ENCODE measurements around the gene CTBP2.

Gene CTBP2

GRCh38 chr10:125054216-125054615 is 106.1 kb downstream of the CTBP2 start:
- ChIA-PET CTCF (interaction anchor here (1.5 to 1.8 kb wide), 2 partner anchors 8 to 9 kb away, joined by 5 to 7 read pairs; no protein-coding TSS in a partner anchor), POLR2A (no interaction called here)
- no peak for DNase-seq (ENCODE audit: extremely low spot score)
- TF ChIP-seq CTCF (IDR thresholded peaks at IDR 0.05; ENCODE audit: control extremely low read depth, extremely low read depth, low read depth, missing control alignments): no peak

GRCh38 chr10:125052146-125052545 is 108.2 kb downstream of the CTBP2 start:
- ChIA-PET POLR2A (no interaction called here), CTCF (no interaction called here)
- no peak for DNase-seq (ENCODE audit: extremely low spot score)
- TF ChIP-seq CTCF (IDR thresholded peaks at IDR 0.05; ENCODE audit: control extremely low read depth, extremely low read depth, low read depth, missing control alignments): no peak

- no peak for DNase-seq (ENCODE audit: extremely low spot score)
- no peak for TF ChIP-seq CTCF (IDR thresholded peaks at IDR 0.05; ENCODE audit: control extremely low read depth, extremely low read depth, low read depth, missing control alignments)
- ChIA-PET POLR2A (no interaction called here), CTCF (interaction anchor here (1.2 to 1.6 kb wide), 3 partner anchors 11 to 41 kb away, joined by 3 read pairs; no protein-coding TSS in a partner anchor)
Measured at GRCh38 chr10:125050383-125050782, 110.0 kb downstream of the CTBP2 start.

GRCh38 chr10:125049216-125049881 is 111.0 kb downstream of the CTBP2 start:
- ChIA-PET CTCF (interaction anchor here (1.0 to 3.3 kb wide), 3 partner anchors 9 to 294 kb away, joined by 3 to 18 read pairs (median 3); no protein-coding TSS in a partner anchor), POLR2A (no interaction called here)
- no peak for TF ChIP-seq CTCF (IDR thresholded peaks at IDR 0.05; ENCODE audit: control extremely low read depth, extremely low read depth, low read depth, missing control alignments)
- no peak for DNase-seq (ENCODE audit: extremely low spot score)

GRCh38 chr10:125048094-125048864 is 112.1 kb downstream of the CTBP2 start:
- CTCF ChIA-PET: interaction anchor here (0.6 to 3.3 kb wide), 34 partner anchors 9 to 584 kb away, joined by 3 to 43 read pairs (median 4); no protein-coding TSS in a partner anchor
- TF ChIP-seq CTCF (IDR thresholded peaks at IDR 0.05; ENCODE audit: control extremely low read depth, extremely low read depth, low read depth, missing control alignments): peak; percentile 96
- peak; percentile 85 for DNase-seq (ENCODE audit: extremely low spot score)
- POLR2A ChIA-PET: no interaction called here

GRCh38 chr10:125043841-125044658 is 116.3 kb downstream of the CTBP2 start:
- ChIA-PET POLR2A (no interaction called here), CTCF (interaction anchor here (1.3 to 1.9 kb wide), 2 partner anchors 10 to 12 kb away, joined by 4 to 7 read pairs; no protein-coding TSS in a partner anchor)
- DNase-seq (ENCODE audit: extremely low spot score): no peak
- TF ChIP-seq CTCF (IDR thresholded peaks at IDR 0.05; ENCODE audit: control extremely low read depth, extremely low read depth, low read depth, missing control alignments): no peak

Data from GM10248 (cell line).